ENCODE results near the gene XRCC2.
A peak's percentile ranks its signal among the peaks of the same experiment; 100 is the strongest.
"Not testable (repeated sequence)": the region's sequence is repeated elsewhere in the genome, so short reads cannot be mapped to it uniquely, and the experiment has no call there.

The XRCC2 gene

DNA sequence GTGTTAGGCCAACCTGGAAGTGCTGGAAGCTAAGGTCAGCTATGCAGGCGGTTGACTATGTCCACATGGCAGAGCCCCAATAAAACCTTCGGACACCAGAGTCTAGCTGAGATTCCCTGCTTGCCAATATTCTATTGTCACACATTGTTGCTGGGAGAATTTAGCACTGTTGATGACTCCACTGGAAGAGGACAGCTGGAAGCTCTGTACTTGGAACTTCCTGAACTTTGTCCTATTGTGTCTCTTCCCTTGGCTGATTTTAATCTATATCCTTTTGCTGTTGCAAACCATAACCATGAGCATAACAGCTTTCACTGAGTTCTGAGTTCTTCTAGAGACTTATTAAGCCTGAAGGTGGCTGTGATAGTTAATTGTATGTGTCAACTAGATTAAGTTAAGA is 12.0 kb downstream of the XRCC2 start:
- DNase-seq, result no peak

DNA sequence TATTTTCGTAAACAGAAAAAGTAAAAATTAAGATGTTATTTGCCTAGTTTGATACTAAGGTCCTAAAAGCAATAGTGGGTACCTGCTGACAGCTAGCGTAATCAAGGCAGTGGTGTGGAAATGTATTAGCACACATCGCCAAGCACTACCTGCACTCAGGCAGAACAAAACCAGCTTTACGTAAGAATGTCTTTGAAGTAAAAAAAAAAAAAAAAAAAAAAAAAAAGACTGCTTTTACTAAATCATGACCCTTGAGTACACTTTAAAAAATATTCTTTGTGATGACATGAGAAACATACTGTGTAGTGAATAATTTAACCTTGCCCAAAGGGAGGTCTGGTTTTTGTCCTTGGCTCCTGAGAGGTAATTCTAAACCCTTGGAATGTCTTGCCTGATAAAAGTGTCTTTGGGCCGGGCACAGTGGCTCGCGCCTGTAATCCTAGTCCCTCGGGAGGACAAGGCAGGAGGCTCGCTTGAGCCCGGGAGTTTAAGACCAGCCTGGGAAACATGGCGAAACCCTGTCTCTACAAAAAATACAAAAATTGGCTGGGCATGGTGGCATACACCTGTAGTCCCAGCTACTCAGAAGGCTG is 12.7 kb downstream of the XRCC2 start:
- DNase-seq, result no peak

DNA sequence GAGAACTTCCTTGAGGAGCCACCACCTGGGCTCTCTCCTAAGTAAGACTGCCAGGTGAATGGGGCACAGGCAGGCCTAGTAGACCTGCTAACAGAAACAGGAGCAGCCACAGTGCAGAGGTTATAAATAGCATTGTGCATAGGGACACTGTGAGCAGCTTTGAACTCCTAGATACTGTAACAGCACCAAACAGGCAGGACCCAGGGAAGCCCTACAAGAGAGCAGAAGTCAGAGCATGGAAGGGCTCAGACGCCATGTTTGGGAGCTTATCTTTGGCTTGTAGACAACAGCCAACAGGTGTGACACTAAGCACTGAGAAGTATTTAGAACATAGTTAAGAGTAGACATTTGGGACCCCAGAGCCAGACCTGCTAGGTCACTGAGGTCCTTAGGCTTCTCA is 14.5 kb downstream of the XRCC2 start:
- no peak for DNase-seq

GRCh38 chr7:152660021-152660420 is 15.9 kb downstream of the XRCC2 start:
- DNase-seq, result no peak

DNA sequence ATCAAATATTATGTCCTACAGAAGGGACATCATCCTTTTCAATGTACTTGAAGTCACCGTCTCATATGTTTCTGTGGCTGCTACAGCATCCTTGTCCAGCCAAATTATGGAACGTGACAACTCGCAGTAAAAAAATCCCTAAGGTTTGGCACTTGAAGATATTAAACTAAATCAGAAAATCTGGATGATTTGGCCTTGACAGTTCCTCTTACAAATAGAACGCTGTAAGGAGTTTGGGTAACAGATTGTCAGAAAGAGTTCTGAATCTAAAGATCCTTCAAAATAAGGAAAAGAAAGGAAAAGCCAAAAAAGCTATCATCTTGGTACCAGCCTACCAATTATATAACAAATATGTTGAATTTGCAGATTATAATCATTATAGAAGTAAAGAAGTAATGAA is 21.0 kb downstream of the XRCC2 start:
- no peak for DNase-seq

DNA sequence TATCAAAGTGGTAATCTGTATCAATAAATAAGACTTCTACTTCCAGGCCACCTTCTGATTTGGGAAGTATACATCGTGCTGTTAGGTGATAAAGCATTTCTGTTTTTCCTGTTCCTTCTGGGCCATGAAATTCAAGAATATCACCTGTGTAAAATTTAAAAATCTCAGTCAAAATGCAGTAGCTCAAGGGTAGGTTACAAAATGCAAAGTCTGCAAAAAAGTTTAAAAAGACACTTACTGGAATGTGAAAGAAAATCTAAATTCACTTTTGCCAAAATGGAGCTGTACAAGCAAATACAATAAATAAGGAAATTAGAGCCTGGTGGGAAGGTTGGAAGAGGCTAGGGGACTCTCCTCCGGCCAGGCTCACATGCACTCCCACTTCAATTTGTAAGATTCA is 26.7 kb downstream of the XRCC2 start:
- DNase-seq, result no peak

DNA sequence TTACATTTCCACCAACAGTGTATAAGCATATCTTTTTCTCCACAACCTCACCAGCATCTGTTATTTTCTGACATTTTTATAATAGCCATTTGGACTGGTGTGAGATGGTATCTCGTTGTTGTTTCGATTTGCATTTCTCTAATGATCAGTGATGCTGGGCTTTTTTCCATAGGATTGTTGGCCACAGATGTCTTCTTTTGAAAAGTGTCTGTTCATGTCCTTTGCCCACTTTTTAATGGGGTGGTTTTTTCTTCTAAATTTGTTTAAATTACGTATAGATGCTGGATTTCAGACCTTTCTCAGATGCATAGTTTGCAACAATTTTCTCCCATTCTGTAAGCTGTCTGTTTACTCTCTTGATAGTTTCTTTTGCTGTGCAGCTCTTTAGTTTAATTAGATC is 28.9 kb downstream of the XRCC2 start:
- DNase-seq, result no peak

DNA sequence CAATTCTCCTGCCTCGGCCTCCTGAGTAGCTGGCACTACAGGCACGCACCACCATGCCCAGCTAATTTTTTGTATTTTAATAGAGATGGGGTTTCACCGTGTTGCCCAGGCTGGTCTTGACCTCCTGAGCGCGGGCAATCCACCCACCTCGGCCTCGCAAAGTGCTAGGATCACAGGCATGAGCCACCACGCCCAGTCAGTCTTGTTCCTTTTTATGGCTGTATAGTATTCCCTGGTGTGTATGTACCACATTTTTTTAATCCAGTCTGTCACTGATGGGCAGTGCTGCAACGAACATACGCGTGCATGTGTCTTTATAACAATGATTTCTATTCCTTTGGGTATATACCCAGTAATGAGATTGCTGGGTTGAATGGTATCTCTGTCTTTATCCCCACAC is 29.4 kb downstream of the XRCC2 start:
- not testable (repeated sequence) for DNase-seq

DNA sequence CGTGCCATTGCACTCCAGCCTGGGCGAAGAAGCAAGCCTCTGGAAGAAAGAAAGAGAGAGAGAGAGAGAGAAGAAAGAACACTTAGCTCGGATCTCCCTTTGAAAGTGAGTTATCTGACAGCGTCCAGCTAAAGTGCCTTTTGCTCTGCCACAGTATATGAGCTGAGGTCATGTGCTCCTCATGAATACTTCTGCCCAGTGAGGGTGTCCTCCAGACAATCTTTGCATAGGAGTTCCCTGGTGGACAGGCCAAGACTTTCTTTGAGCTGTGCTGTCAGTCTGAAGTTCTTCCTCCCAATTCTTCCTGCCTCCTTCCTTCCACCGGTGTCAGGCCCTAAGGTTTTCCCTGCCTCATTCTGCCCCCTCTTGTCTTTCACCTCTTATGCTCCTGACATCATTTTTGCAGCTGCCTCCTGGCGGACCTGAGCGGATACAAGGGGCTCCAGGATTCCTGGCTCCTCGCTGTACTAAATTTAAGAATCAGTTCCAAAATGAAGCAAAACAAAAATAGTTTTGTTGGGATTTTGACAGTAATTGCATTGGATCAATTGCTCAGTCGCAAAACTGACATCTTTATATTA is 31.9 kb downstream of the XRCC2 start:
- DNase-seq, result no peak

DNA sequence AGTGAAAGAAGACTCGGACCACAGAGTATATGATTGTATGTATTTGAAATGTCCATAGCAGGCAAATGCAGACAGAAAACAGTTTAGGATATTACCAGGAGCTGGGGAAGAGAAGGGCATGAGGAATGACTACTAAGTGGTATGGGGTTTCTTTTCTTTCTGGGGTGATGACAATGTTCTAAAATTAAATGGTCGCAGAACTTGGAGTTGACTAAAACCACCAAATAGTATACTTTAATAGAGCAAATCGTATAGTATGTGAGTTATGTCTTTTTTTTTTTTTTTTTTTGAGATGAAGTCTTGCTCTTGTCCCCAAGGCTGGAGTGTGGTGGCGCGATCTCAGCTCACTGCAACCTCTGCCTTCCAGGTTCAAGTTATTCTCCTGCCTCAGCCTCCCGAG is 34.6 kb downstream of the XRCC2 start:
- no peak for DNase-seq

GRCh38 chr7:152640829-152641228 is 35.1 kb downstream of the XRCC2 start:
- no peak for DNase-seq

DNA sequence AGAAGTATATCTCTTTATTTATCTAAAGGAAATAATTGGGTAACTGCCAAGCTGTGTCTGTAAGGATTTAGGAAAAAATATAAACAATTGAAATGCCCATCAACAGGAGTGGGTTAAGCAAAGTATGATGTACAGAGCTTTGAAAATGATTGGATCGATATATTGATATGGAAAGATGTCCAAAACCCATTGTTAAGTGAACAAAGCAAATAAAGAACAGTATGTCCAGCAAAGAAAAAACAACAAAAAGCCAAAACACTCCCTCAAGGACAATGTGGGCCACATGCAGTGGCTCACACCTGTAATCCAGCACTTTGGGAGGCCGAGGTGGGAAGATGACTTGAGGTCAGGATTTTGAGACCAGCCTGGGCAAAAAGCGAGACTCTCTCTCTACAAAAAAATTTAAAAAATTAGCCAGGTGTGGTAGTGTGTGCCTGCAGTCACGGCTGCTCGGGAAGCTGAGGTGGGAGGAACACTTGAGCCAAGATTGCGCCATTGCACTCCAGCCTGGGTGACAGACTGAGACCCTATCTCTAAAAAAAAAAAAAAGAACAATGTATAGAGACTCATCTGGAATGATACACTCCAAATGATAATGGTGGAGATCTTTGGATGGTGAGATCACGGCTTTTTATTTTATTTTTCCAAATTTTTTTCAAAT is 37.9 kb downstream of the XRCC2 start:
- no peak for DNase-seq

DNA sequence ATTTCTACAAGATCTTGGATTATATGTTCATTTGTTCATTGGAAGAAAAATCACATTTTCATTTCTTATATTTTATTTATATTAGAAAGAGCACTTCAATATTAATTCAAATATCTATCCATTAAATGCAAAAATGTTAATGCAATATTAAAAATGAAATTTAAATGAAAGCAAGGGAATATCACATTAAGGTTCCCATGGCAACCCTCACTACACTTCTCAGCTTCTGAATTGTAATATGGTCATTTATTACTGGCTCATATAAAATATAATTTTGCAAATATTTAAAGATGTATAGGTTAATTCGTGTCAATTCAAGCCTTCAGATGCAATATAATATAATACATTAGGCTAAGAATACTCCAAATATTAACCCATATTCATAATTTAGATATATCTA is 38.8 kb downstream of the XRCC2 start:
- DNase-seq, result no peak

DNA sequence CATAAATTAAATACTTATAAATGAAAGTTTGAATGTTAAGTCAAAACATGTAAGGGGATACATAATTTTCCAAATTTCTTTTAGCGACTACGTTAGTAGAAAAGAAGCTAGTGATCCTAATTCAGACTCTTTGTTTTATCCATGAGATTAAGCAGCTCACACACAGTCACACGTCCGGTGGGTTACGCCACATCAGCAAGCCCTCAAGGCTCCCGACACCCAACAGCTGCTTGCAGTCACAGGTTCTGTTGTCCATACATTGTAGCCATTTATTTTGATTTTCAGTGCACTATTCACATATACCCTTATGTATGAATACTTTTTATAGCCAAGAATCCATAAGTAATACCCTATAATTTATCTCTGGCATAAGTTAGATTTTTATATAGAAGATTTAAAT is 39.5 kb downstream of the XRCC2 start:
- no peak for DNase-seq

- DNase-seq, result no peak
Measured at GRCh38 chr7:152633504-152633903, 42.4 kb downstream of the XRCC2 start.

- no peak for DNase-seq
Measured at GRCh38 chr7:152633072-152633471, 42.9 kb downstream of the XRCC2 start.

DNA sequence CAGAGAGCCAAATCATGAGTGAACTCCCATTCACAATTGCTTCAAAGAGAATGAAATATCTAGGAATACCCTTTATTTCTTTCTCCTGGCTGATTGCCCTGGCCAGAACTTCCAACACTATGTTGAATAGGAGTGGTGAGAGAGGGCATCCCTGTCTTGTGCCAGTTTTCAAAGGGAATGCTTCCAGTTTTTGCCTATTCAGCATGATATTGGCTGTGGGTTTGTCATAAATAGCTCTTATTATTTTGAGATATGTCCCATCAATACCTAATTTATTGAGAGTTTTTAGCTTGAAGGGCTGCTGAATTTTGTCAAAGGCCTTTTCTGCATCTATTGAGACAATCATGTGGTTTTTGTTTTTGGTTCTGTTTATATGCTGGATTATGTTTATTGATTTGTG is 47.2 kb downstream of the XRCC2 start:
- DNase-seq, result not testable (repeated sequence)

- DNase-seq, result no peak
Measured at GRCh38 chr7:152624228-152624627, 51.7 kb downstream of the XRCC2 start.

DNA sequence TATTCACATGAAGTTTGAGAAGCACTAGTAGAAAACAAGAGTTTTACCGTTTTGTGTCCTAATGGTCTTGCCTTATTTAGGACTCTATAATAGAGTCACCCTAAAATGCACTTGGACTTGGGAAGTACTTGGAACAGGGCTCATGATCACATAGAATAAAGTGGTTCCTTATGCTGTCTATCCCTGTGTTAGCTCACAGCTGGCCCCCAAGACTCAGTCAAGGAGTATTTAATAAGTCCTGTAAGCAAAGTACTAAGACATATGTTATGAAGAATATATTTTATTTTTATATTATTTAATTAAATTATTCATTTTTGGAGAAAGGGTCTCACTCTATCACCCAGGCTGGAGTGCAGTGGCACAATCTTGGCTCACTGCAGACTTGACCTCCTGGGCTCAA is 54.5 kb downstream of the XRCC2 start:
- no peak for DNase-seq

- no peak for DNase-seq
Measured at GRCh38 chr7:152619027-152619739, 56.8 kb downstream of the XRCC2 start.

GRCh38 chr7:152618427-152618826 is 57.5 kb downstream of the XRCC2 start:
- no peak for DNase-seq

GRCh38 chr7:152617056-152617455 is 58.9 kb downstream of the XRCC2 start:
- peak; percentile 19 for DNase-seq

GRCh38 chr7:152615031-152615741 is 60.8 kb downstream of the XRCC2 start:
- DNase-seq, result no peak

DNA sequence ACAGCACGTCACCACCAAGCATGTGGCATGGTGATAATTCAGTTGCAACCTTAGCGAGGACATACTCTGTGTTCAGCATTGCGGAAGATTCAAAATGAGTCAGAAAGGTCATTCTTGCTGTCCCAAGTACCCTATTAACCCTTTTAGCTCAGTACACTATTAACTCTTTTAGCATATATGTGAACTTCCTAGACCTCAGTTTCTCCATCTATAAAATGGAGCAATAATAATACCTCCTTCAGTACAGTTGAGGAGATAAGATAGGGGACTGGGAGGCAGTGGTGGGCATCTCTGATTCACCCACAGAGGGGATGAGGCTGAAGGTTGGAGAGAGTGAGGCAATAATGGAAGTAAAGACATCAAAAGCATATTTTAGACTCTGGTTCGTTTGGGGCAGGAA is 67.3 kb downstream of the XRCC2 start:
- DNase-seq, result no peak

All from DMS53 (cell line).